Nephron progenitor cell (in vitro differentiated cells): ENCODE measurements around the gene SHC2.
"Not testable (repeated sequence)": the region's sequence is repeated elsewhere in the genome, so short reads cannot be mapped to it uniquely, and the experiment has no call there.

ENCODE experiments used
- DNase-seq: peaks from one replicate; pipeline ENCODE4 v3.0.0; 2021
- H3K27ac Mint-ChIP-seq: 2 replicates; pipeline ENCODE4 v1.8.0; 2021; ENCODE audit warnings: mild to moderate bottlenecking, moderate library complexity, mixed read lengths
- H3K27me3 Mint-ChIP-seq: 2 replicates; pipeline ENCODE4 v1.8.0; 2021; ENCODE audit warnings: mild to moderate bottlenecking, low read depth, mixed read lengths; ENCODE audit not compliant: poor library complexity
- H3K36me3 Mint-ChIP-seq: 2 replicates; pipeline ENCODE4 v1.8.0; 2021; ENCODE audit warnings: low read depth, mixed read lengths
- H3K4me1 Mint-ChIP-seq: 2 replicates; pipeline ENCODE4 v1.8.0; 2021; ENCODE audit warnings: mixed read lengths
- H3K4me3 Mint-ChIP-seq: 2 replicates; pipeline ENCODE4 v1.8.0; 2021; ENCODE audit warnings: mild to moderate bottlenecking, moderate library complexity, mixed read lengths
- H3K9me3 Mint-ChIP-seq: 2 replicates; pipeline ENCODE4 v1.8.0; 2021; ENCODE audit warnings: mild to moderate bottlenecking, moderate library complexity, mixed read lengths
- CTCF ChIP-seq: fragments of 200-600 bp; sonication (generic); IDR thresholded peaks from 2 replicates; pipeline ENCODE4 v1.5.0; 2021; ENCODE audit warnings: antibody characterized with exemption

SHC2 gene

GRCh38 chr19:485583-486236 lies 24.9 kb upstream of the SHC2 start:
- Mint-ChIP-seq H3K4me1 (peaks cover 41% of the 10 kb centered on the region), H3K9me3 (peaks cover 10% of the 10 kb centered on the region), H3K27me3 (peaks cover 45% of the 10 kb centered on the region), H3K27ac (no peak overlapping the region), H3K36me3 (peaks cover 5% of the 10 kb centered on the region), H3K4me3 (peak overlapping the region; percentile 52)
- DNase-seq = peak; percentile 46
- TF ChIP-seq CTCF = no peak

GRCh38 chr19:485077-485476 lies 24.2 kb upstream of the SHC2 start:
- H3K27ac Mint-ChIP-seq = no peak overlapping the region
- H3K36me3 Mint-ChIP-seq = peaks cover 9% of the 10 kb centered on the region
- no peak overlapping the region for H3K4me3 Mint-ChIP-seq
- H3K4me1 Mint-ChIP-seq = peaks cover 43% of the 10 kb centered on the region
- TF ChIP-seq CTCF = no peak
- no peak for DNase-seq
- H3K9me3 Mint-ChIP-seq = peaks cover 16% of the 10 kb centered on the region
- H3K27me3 Mint-ChIP-seq = peaks cover 45% of the 10 kb centered on the region

GRCh38 chr19:484494-484893 lies 23.7 kb upstream of the SHC2 start:
- H3K27ac Mint-ChIP-seq = no peak overlapping the region
- DNase-seq = no peak
- H3K27me3 Mint-ChIP-seq = peaks cover 41% of the 10 kb centered on the region
- no peak for TF ChIP-seq CTCF
- peaks cover 43% of the 10 kb centered on the region for H3K4me1 Mint-ChIP-seq
- peaks cover 9% of the 10 kb centered on the region for H3K36me3 Mint-ChIP-seq
- peaks cover 22% of the 10 kb centered on the region for H3K9me3 Mint-ChIP-seq
- no peak overlapping the region for H3K4me3 Mint-ChIP-seq

- Mint-ChIP-seq H3K27ac (no peak overlapping the region), H3K27me3 (peaks cover 41% of the 10 kb centered on the region), H3K36me3 (peaks cover 9% of the 10 kb centered on the region), H3K9me3 (peaks cover 23% of the 10 kb centered on the region), H3K4me1 (peaks cover 53% of the 10 kb centered on the region), H3K4me3 (no peak overlapping the region)
- no peak for DNase-seq
- TF ChIP-seq CTCF = no peak
Observed at GRCh38 chr19:483332-484072, 22.7 kb upstream of the SHC2 start.

- Mint-ChIP-seq H3K9me3 (peaks cover 23% of the 10 kb centered on the region), H3K27me3 (peaks cover 45% of the 10 kb centered on the region), H3K4me3 (no peak overlapping the region), H3K27ac (no peak overlapping the region), H3K36me3 (peaks cover 9% of the 10 kb centered on the region), H3K4me1 (peaks cover 58% of the 10 kb centered on the region)
- TF ChIP-seq CTCF = no peak
- DNase-seq = no peak
Observed at GRCh38 chr19:482186-483041, 21.6 kb upstream of the SHC2 start.

GRCh38 chr19:481100-481499 lies 20.3 kb upstream of the SHC2 start:
- H3K36me3 Mint-ChIP-seq, H3K27ac Mint-ChIP-seq, DNase-seq, H3K4me3 Mint-ChIP-seq: not testable (repeated sequence)
- Mint-ChIP-seq H3K9me3 (peaks cover 23% of the 10 kb centered on the region), H3K4me1 (peaks cover 54% of the 10 kb centered on the region), H3K27me3 (peaks cover 38% of the 10 kb centered on the region)
